ENCODE measurements around the gene MBD3L4.

MBD3L4 gene

GRCh38 chr19:6997679-6998445 lies 42.1 kb downstream of the MBD3L4 start:
- TF ChIP-seq EZH2phosphoT487 (IDR thresholded peaks at IDR 0.05; ENCODE audit: borderline replicate concordance, low read length), result no peak
- no peak for TF ChIP-seq CTCF (IDR thresholded peaks at IDR 0.05; ENCODE audit: low read depth, low read length, poor library complexity, severe bottlenecking)
- H3K9me2 ChIP-seq (replicated peaks; ENCODE audit: control insufficient read depth, low read length), result no peaks in the 10 kb centered on the region

GRCh38 chr19:6996810-6997209 lies 43.2 kb downstream of the MBD3L4 start:
- Histone ChIP-seq H3K27ac (ENCODE audit: low read depth, low read length) (no peak overlapping the region), H3K9me3 (ENCODE audit: control insufficient read depth, insufficient read depth, low read length) (peaks cover 11% of the 10 kb centered on the region; the same call in 1 of the 2 replicates), H3K36me3 (ENCODE audit: control insufficient read depth, low read length) (no peaks in the 10 kb centered on the region), H3K4me1 (ENCODE audit: control insufficient read depth, low read length) (no peaks in the 10 kb centered on the region), H3F3A (ENCODE audit: control insufficient read depth, insufficient read depth) (no peaks in the 10 kb centered on the region), H3K4me2 (ENCODE audit: low read length) (no peak overlapping the region), H3K27me3 (ENCODE audit: control insufficient read depth, low read length) (no peaks in the 10 kb centered on the region; the same call in none of the 2 replicates), H4K20me1 (ENCODE audit: control insufficient read depth, insufficient read depth, low read depth, low read length) (no peaks in the 10 kb centered on the region), H3K4me3 (ENCODE audit: low read length) (no peak overlapping the region), H3K79me2 (ENCODE audit: control insufficient read depth, low read length) (no peaks in the 10 kb centered on the region), H3K9me2 (replicated peaks; ENCODE audit: control insufficient read depth, low read length) (no peaks in the 10 kb centered on the region)
- TF ChIP-seq EZH2phosphoT487 (IDR thresholded peaks at IDR 0.05; ENCODE audit: borderline replicate concordance, low read length), result no peak
- TF ChIP-seq CTCF (IDR thresholded peaks at IDR 0.05; ENCODE audit: low read depth, low read length, poor library complexity, severe bottlenecking), result no peak

More at GRCh38 chr19:6997679-6998445, 42.1 kb downstream of the MBD3L4 start:
- no peaks in the 10 kb centered on the region for H3K36me3 ChIP-seq (ENCODE audit: control insufficient read depth, low read length)
- peaks cover 11% of the 10 kb centered on the region; the same call in 1 of the 2 replicates for H3K9me3 ChIP-seq (ENCODE audit: control insufficient read depth, insufficient read depth, low read length)
- no peaks in the 10 kb centered on the region for H4K20me1 ChIP-seq (ENCODE audit: control insufficient read depth, insufficient read depth, low read depth, low read length)
- H3K4me1 ChIP-seq (ENCODE audit: control insufficient read depth, low read length), result no peaks in the 10 kb centered on the region
- no peaks in the 10 kb centered on the region; the same call in none of the 2 replicates for H3K27me3 ChIP-seq (ENCODE audit: control insufficient read depth, low read length)
- H3K27ac ChIP-seq (ENCODE audit: low read depth, low read length), result no peak overlapping the region
- H3K79me2 ChIP-seq (ENCODE audit: control insufficient read depth, low read length), result no peaks in the 10 kb centered on the region
- H3K4me2 ChIP-seq (ENCODE audit: low read length), result no peak overlapping the region
- no peak overlapping the region for H3K4me3 ChIP-seq (ENCODE audit: low read length)
- no peaks in the 10 kb centered on the region for H3F3A ChIP-seq (ENCODE audit: control insufficient read depth, insufficient read depth)

- Histone ChIP-seq H3K4me3 (ENCODE audit: low read length) (no peak overlapping the region), H3K9me2 (replicated peaks; ENCODE audit: control insufficient read depth, low read length) (no peaks in the 10 kb centered on the region), H3K79me2 (ENCODE audit: control insufficient read depth, low read length) (no peaks in the 10 kb centered on the region), H3K4me2 (ENCODE audit: low read length) (no peak overlapping the region), H3K36me3 (ENCODE audit: control insufficient read depth, low read length) (no peaks in the 10 kb centered on the region), H4K20me1 (ENCODE audit: control insufficient read depth, insufficient read depth, low read depth, low read length) (no peaks in the 10 kb centered on the region), H3K27ac (ENCODE audit: low read depth, low read length) (no peak overlapping the region), H3F3A (ENCODE audit: control insufficient read depth, insufficient read depth) (no peaks in the 10 kb centered on the region), H3K27me3 (ENCODE audit: control insufficient read depth, low read length) (no peaks in the 10 kb centered on the region; the same call in 1 of the 2 replicates), H3K4me1 (ENCODE audit: control insufficient read depth, low read length) (no peaks in the 10 kb centered on the region), H3K9me3 (ENCODE audit: control insufficient read depth, insufficient read depth, low read length) (peaks cover 11% of the 10 kb centered on the region; the same call in 1 of the 2 replicates)
- TF ChIP-seq EZH2phosphoT487 (IDR thresholded peaks at IDR 0.05; ENCODE audit: borderline replicate concordance, low read length) (no peak), CTCF (IDR thresholded peaks at IDR 0.05; ENCODE audit: low read depth, low read length, poor library complexity, severe bottlenecking) (no peak)
These were observed 44.9 kb downstream of the MBD3L4 start for GRCh38 chr19:6995054-6995453.
